Fibroblast of villous mesenchyme (primary cell): Measurements from ENCODE around the gene EXOC3L4. TPM values are rescaled to one million over a fixed set of nuclear protein-coding genes. Genes with fewer than 3 reads are reported as not detected.
A peak's percentile ranks its signal among the peaks of the same experiment; 100 is the strongest.

Experiments
- DNase-seq: peaks from one replicate; pipeline ENCODE4 v3.0.0-alpha.2; 2010; ENCODE audit warnings: low read depth
- H3K4me3 ChIP-seq: 2 replicates; pipeline ENCODE4 v1.5.1; 2011; ENCODE audit warnings: low read depth, mild to moderate bottlenecking, low read length
- CTCF ChIP-seq: IDR thresholded peaks from 2 replicates; pipeline ENCODE4 v1.5.1; 2012; ENCODE audit warnings: low read depth, mild to moderate bottlenecking, low read length; ENCODE audit not compliant: insufficient read depth
- total RNA-seq: library from RNA; depleted of rRNA; stranded (reverse); fragments of >200 nt; gene quantifications from 2 replicates; pipeline ENCODE4 v1.2.3, GENCODE V29; 2012

EXOC3L4 gene
- total RNA-seq, 1 donor, result not detected

DNA sequence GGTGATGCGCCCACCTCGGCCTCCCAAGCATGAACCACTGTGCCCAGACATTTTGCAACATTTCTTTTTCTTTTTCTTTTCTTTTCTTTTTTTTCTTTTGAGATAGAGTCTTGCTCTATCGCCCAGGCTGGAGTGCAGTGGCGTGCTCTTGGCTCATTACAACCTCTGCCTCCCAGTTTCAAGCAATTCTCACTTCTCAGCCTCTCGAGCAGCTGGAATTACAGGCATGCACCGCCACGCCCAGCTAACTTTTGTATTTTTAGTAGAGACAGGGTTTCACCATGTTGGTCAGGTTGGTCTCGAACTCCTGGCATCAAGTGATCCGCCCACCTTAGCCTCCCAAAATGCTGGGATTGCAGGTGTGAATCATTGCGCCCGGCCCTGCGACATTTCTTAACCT is 29.5 kb upstream of the EXOC3L4 start:
- no peak for DNase-seq
- TF ChIP-seq CTCF, result no peak
- H3K4me3 ChIP-seq, result no peak overlapping the region

- TF ChIP-seq CTCF, result no peak
- DNase-seq, result no peak
- no peak overlapping the region for H3K4me3 ChIP-seq
These were observed 28.7 kb upstream of the EXOC3L4 start for GRCh38 chr14:103065861-103066260.

GRCh38 chr14:103066399-103066798 is 28.1 kb upstream of the EXOC3L4 start:
- no peak overlapping the region for H3K4me3 ChIP-seq
- TF ChIP-seq CTCF, result no peak
- no peak for DNase-seq

GRCh38 chr14:103067231-103067954 is 27.1 kb upstream of the EXOC3L4 start:
- H3K4me3 ChIP-seq, result no peak overlapping the region
- no peak for TF ChIP-seq CTCF
- peak; percentile 93 for DNase-seq

GRCh38 chr14:103068351-103069073 is 26.0 kb upstream of the EXOC3L4 start:
- no peak for DNase-seq
- TF ChIP-seq CTCF, result no peak
- no peak overlapping the region for H3K4me3 ChIP-seq

- no peak for TF ChIP-seq CTCF
- no peak overlapping the region for H3K4me3 ChIP-seq
- no peak for DNase-seq
These were observed 24.2 kb upstream of the EXOC3L4 start for GRCh38 chr14:103070263-103070885.
